Testis (tissue), 3 donors: ENCODE measurements around the gene NRBP1. TPM values are rescaled to one million over a fixed set of nuclear protein-coding genes. Genes with fewer than 3 reads are reported as not detected.

Experiments used
- DNase-seq: peaks from one replicate; pipeline ENCODE4 v3.0.0-alpha.2; 2019
- H3K27ac ChIP-seq, 2 donors: fragments of 200-600 bp; sonication (generic); one replicate each; pipeline ENCODE4 v1.5.1; 2019
- H3K27me3 ChIP-seq: fragments of 200-600 bp; sonication (generic); one replicate; pipeline ENCODE4 v1.5.1; 2019
- H3K36me3 ChIP-seq: fragments of 200-600 bp; sonication (generic); one replicate; pipeline ENCODE4 v1.5.1; 2017; ENCODE audit warnings: low read depth; ENCODE audit errors: missing control alignments
- H3K4me1 ChIP-seq: fragments of 200-600 bp; sonication (generic); one replicate; pipeline ENCODE4 v1.5.1; 2019
- H3K4me3 ChIP-seq, 2 donors: fragments of 200-600 bp; sonication (generic); one replicate each; pipeline ENCODE4 v1.5.1; 2017 to 2019
- H3K9me3 ChIP-seq: fragments of 200-600 bp; sonication (generic); one replicate; pipeline ENCODE4 v1.5.1; 2017
- CTCF ChIP-seq, 3 experiments: fragments of 450-650 bp in 2 of 3; fragments of 200-600 bp in 1 of 3; sonication (generic) in 1 of 3; IDR thresholded peaks; one replicate each; pipeline ENCODE4 v1.5.1; 2016 to 2019; ENCODE audit warnings: antibody characterized with exemption in 3 of 3, mild to moderate bottlenecking in 2 of 3, moderate library complexity in 1 of 3
- POLR2A ChIP-seq: fragments of 450-650 bp; IDR thresholded peaks from one replicate; pipeline ENCODE4 v1.6.1; 2017; ENCODE audit warnings: antibody characterized with exemption, mild to moderate bottlenecking, moderate library complexity
- WGBS, 2 donors: methylation state at CpG; one replicate each; pipeline ENCODE4 v1.1.5; 2018; 5-methylcytosine and 5-hydroxymethylcytosine counted together
- intact Hi-C: fragments of 100-400 bp; cut with DNase I; formaldehyde crosslinking; loops from one replicate; pipeline ENCODE4 v1.15.1; 2023; ENCODE audit warnings: low total_unique reads
- polyA plus RNA-seq: library from polyadenylated mRNA; stranded (reverse); fragments of 350-450 nt; fragmentation: Illumina TruSeq; extraction: RNeasy Lipid Tissue Mini Kit (QIAGEN cat#74804); gene quantifications from one replicate; pipeline ENCODE4 v1.2.3, GENCODE V29; 2014; ENCODE audit warnings: low read depth, low replicate concordance; ENCODE audit not compliant: insufficient read depth
- total RNA-seq, 2 donors: library from RNA; depleted of rRNA; stranded (reverse); fragments of >200 nt; gene quantifications; one replicate each; pipeline ENCODE4 v1.2.3, GENCODE V29; 2016

The NRBP1 gene
- total and polyA plus RNA-seq, 3 donors from 2014 or later: 112 to 191 (median 139) TPM

DNA sequence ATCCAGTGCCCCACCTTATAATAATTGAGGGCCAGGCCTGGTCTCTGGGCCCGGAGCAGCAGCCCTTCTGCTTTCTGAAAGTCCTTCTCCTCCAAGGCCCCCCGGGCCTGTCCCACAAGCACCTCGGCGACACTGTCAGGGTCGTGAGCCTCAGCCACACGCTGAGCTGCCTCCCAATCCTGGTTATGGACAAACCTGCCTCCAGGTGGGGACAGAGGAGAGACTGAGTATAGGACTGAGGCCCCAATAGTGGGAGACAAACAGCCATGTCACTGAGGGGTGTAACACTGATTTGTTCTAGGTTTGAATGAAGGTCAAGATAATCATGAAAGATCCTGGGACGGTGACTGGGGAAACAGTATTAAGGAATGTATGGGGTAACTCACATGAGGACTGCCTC, 25.5 kb downstream of the NRBP1 start:
- H3K27ac ChIP-seq: no peak overlapping the region
- no peaks in the 10 kb centered on the region for H3K9me3 ChIP-seq
- intact Hi-C loops: no loop called here
- TF ChIP-seq POLR2A (no peak), CTCF (IDR thresholded peaks at IDR 0.05) (no peak)
- H3K27me3 ChIP-seq: no peaks in the 10 kb centered on the region
- 90 to 95% methylated on average over 6 to 7 of the region's 7 CpGs for WGBS, 2 donors
- DNase-seq: no peak
- H3K4me3 ChIP-seq: no peak overlapping the region
- H3K36me3 ChIP-seq: no peaks in the 10 kb centered on the region
- no peaks in the 10 kb centered on the region for H3K4me1 ChIP-seq

DNA sequence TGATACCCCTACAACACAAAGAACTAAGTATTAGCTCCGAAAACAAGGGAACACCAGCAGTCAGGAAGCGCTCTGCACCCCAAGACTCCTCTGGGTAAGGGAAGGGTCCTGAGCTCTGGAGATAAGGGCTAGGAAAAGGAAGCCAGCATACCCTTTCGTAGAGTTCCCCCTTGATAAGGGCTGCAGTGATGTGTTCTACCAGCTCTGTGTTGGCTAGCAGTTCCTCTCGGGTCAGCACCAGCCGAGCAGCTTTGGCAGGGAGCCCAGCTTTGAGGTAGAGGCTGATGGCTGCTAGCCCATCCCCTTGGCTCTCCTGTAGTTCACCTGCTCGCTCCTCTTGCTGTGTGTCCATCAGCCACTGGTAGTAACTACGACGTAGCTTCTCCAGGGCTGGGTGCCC, 32.7 kb downstream of the NRBP1 start:
- H3K4me1 ChIP-seq: no peaks in the 10 kb centered on the region
- 91 to 94% methylated on average over 8 of the region's 8 CpGs for WGBS, 2 donors
- H3K4me3 ChIP-seq: no peak overlapping the region
- no peaks in the 10 kb centered on the region for H3K9me3 ChIP-seq
- H3K27ac ChIP-seq: no peak overlapping the region
- no peak for DNase-seq
- H3K27me3 ChIP-seq: no peaks in the 10 kb centered on the region
- intact Hi-C loops: no loop called here
- TF ChIP-seq CTCF (IDR thresholded peaks at IDR 0.05) (no peak), POLR2A (no peak)
- H3K36me3 ChIP-seq: no peaks in the 10 kb centered on the region

DNA sequence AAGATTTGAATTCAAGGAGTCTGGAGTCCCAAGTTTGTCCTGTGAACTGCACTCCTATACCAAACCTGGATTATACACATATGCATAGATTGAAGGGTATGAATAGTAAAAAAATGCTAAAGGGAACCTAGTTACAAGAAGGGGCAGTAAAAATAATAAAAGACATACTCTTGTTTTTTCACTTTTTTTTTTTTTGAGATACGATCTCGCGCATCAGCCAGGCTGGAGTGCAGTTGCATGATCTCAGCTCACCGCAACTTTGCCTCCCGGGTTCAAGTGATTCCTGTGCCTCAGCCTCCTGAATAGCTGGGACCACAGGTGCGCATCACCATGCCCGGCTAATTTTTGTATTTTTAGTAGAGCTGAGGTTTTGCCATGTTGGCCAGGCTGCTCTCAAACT, 36.0 kb downstream of the NRBP1 start:
- intact Hi-C loops: no loop called here
- Histone ChIP-seq H3K27me3 (no peaks in the 10 kb centered on the region), H3K4me3 (no peak overlapping the region), H3K36me3 (no peaks in the 10 kb centered on the region), H3K27ac (no peak overlapping the region), H3K9me3 (no peaks in the 10 kb centered on the region), H3K4me1 (no peaks in the 10 kb centered on the region)
- whole genome bisulfite sequencing, 2 donors: 94 to 98% methylated on average over 7 of the region's 7 CpGs
- DNase-seq: no peak
- TF ChIP-seq CTCF (IDR thresholded peaks at IDR 0.05) (no peak), POLR2A (no peak)

GRCh38 chr2:27471961-27472360, 43.5 kb downstream of the NRBP1 start:
- Histone ChIP-seq H3K27ac (no peak overlapping the region), H3K36me3 (no peaks in the 10 kb centered on the region), H3K4me1 (no peaks in the 10 kb centered on the region), H3K4me3 (no peak overlapping the region), H3K27me3 (no peaks in the 10 kb centered on the region), H3K9me3 (no peaks in the 10 kb centered on the region)
- DNase-seq: no peak
- 91 to 95% methylated on average over 5 of the region's 5 CpGs for WGBS, 2 donors
- TF ChIP-seq POLR2A (no peak), CTCF (IDR thresholded peaks at IDR 0.05) (no peak)
- intact Hi-C loops: no loop called here

DNA sequence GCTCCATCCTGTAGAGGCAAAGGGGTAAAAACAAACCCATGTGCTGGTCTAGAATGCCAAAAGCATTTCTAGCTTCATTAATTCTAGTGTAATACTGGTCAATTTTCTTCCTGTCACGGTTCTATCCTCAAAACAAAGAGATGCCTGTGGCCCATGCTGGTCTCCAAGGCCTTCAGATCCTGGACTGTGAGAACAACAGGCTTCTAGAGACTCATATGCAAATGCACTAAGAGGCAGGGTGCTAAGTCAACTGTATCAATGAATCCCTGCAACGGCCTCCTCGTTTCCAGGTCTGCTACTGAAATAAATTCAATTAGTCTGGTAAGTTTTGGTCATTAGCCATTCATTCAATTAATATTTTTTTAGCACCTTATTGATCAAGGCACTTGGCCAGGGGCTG, 57.1 kb downstream of the NRBP1 start:
- Histone ChIP-seq H3K27me3 (no peaks in the 10 kb centered on the region), H3K4me1 (peaks cover 7% of the 10 kb centered on the region), H3K27ac (no peak overlapping the region), H3K36me3 (no peaks in the 10 kb centered on the region), H3K4me3 (no peak overlapping the region), H3K9me3 (no peaks in the 10 kb centered on the region)
- DNase-seq: no peak
- intact Hi-C loops: no loop called here
- 72 to 83% methylated on average over 3 of the region's 3 CpGs for WGBS, 2 donors
- TF ChIP-seq CTCF (IDR thresholded peaks at IDR 0.05): no peak
- no peak for TF ChIP-seq POLR2A
